ENCODE results near the gene DENND2A.

GRCh38 chr7:140668641-140669040 is 28.0 kb upstream of the DENND2A start:
- no peak for TF ChIP-seq EZH2 (IDR thresholded peaks at IDR 0.05; ENCODE audit: borderline replicate concordance, control insufficient read depth, low read depth, low read length)
- TF ChIP-seq POLR2AphosphoS5 (IDR thresholded peaks at IDR 0.05; ENCODE audit: low read length) = no peak
- no peak for TF ChIP-seq RAD21 (IDR thresholded peaks at IDR 0.05; ENCODE audit: insufficient read depth, low read depth, low read length)
- no peak for TF ChIP-seq EGR1 (IDR thresholded peaks at IDR 0.05; ENCODE audit: borderline replicate concordance in 1 of 2, low read depth in 2 of 2, low read length in 2 of 2)
- no peak for TF ChIP-seq FOS (IDR thresholded peaks at IDR 0.05; ENCODE audit: borderline replicate concordance, extremely low read depth, insufficient read length)
- no peak for TF ChIP-seq ZBTB33 (IDR thresholded peaks at IDR 0.05)
- no peak for TF ChIP-seq CTCF (IDR thresholded peaks at IDR 0.05 in 2 of 3, conservative IDR thresholded peaks at IDR 0.05 in 1 of 3; ENCODE audit: control insufficient read depth in 2 of 3, extremely low read depth in 1 of 3, insufficient read depth in 1 of 3, low read depth in 3 of 3, low read length in 3 of 3)
- TF ChIP-seq SP1 (IDR thresholded peaks at IDR 0.05; ENCODE audit: low read depth, low read length) = no peak

Measured in GM12878 (cell line).